Calu3 (cell line): ENCODE results near the gene UBXN6. TPM values are rescaled to one million over a fixed set of nuclear protein-coding genes. Genes with fewer than 3 reads are reported as not detected.

Source experiments
- BruUV-seq: library from RNA; stranded (reverse); fragments of 400-500 nt; replicated peaks from 2 replicates; lab custom pipeline; 2021; lab: Mats Ljungman, UMichigan
- CTCF ChIA-PET: fragments of 300-600 bp; sonication (Branson Sonifier 250); formaldehyde crosslinking; loops from one replicate; lab custom pipeline; 2022; ENCODE audit warnings: antibody characterized with exemption; lab: Charles Lee
- DNase-seq: peaks from one replicate; pipeline ENCODE4 v3.0.0; 2022
- H3K27ac Mint-ChIP-seq: one replicate; pipeline ENCODE4 v1.8.0; 2022; ENCODE audit warnings: mixed read lengths; ENCODE audit not compliant: unreplicated experiment
- H3K27me3 Mint-ChIP-seq: one replicate; pipeline ENCODE4 v1.8.0; 2022; ENCODE audit warnings: mixed read lengths; ENCODE audit not compliant: unreplicated experiment
- H3K36me3 Mint-ChIP-seq: one replicate; pipeline ENCODE4 v1.8.0; 2022; ENCODE audit warnings: mild to moderate bottlenecking, moderate library complexity, mixed read lengths; ENCODE audit not compliant: insufficient read depth, unreplicated experiment
- H3K4me1 Mint-ChIP-seq: one replicate; pipeline ENCODE4 v1.8.0; 2022; ENCODE audit warnings: mild to moderate bottlenecking, low read depth, mixed read lengths; ENCODE audit not compliant: unreplicated experiment
- H3K4me3 Mint-ChIP-seq: one replicate; pipeline ENCODE4 v1.8.0; 2022; ENCODE audit warnings: mild to moderate bottlenecking, low read depth, moderate library complexity, mixed read lengths; ENCODE audit not compliant: unreplicated experiment
- H3K9me3 Mint-ChIP-seq: one replicate; pipeline ENCODE4 v1.8.0; 2022; ENCODE audit warnings: low read depth, mixed read lengths; ENCODE audit not compliant: unreplicated experiment
- intact Hi-C: fragments of 100-400 bp; cut with micrococcal nuclease; formaldehyde crosslinking; loops from one replicate; pipeline ENCODE4 v1.10.0; 2022; ENCODE audit not compliant: unreplicated experiment
- total RNA-seq: library from RNA; stranded (reverse); gene quantifications from 2 replicates; pipeline ENCODE4 v1.2.3, GENCODE V29; 2022
- TF ChIP-seq, protein P1 (sequence below): fragments of 200-600 bp; IDR thresholded peaks from one replicate; pipeline ENCODE4 v1.8.0; 2022; ENCODE audit warnings: antibody characterized with exemption; ENCODE audit not compliant: unreplicated experiment

Gene UBXN6
- total RNA-seq, 1 experiment from 2014 or later = 38.9 TPM

DNA sequence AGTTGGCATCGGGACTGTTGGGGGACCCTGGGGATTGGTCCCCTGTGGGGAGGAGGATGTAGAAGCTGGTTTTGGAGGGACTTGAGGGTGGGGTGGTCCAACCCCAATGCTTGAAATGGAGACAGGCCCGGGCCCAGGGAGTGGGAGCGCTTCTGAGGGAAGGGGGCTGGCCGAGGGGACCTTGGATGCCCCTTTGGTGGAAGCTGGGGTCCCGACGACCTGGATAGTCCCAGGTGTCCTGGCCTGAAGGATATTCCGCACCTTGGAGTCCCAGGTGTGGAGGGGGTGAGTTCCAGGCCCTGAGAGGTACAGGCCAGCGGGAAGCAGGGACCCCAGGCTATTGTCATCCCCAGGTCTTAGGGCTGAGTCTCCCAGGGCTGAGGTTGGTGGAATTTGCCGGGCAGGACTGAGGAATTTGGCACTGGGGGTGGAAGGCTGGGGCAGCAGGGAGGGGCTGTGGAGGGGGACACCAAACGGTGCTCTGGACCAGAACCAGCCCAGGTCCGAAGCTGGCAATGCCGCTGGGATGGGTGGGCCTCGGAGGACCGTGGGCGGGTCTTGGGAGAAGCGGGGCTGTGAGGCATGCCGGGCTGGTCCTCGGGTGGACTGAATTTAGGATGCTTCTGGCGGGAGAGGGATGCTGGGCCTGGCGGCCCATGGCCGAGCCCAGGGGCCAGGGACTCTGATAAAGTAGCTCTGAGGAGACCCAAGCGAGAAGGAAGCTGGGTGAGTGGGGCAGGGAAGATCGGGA, 16.3 kb upstream of the UBXN6 start:
- CTCF ChIA-PET = no interaction called here
- Mint-ChIP-seq H3K36me3 (peaks cover 20% of the 10 kb centered on the region), H3K27me3 (no peaks in the 10 kb centered on the region), H3K4me3 (no peak overlapping the region), H3K4me1 (no peaks in the 10 kb centered on the region), H3K27ac (no peak overlapping the region), H3K9me3 (no peaks in the 10 kb centered on the region)
- intact Hi-C loops = no loop called here
- no peak for DNase-seq
- TF ChIP-seq, protein P1, sequence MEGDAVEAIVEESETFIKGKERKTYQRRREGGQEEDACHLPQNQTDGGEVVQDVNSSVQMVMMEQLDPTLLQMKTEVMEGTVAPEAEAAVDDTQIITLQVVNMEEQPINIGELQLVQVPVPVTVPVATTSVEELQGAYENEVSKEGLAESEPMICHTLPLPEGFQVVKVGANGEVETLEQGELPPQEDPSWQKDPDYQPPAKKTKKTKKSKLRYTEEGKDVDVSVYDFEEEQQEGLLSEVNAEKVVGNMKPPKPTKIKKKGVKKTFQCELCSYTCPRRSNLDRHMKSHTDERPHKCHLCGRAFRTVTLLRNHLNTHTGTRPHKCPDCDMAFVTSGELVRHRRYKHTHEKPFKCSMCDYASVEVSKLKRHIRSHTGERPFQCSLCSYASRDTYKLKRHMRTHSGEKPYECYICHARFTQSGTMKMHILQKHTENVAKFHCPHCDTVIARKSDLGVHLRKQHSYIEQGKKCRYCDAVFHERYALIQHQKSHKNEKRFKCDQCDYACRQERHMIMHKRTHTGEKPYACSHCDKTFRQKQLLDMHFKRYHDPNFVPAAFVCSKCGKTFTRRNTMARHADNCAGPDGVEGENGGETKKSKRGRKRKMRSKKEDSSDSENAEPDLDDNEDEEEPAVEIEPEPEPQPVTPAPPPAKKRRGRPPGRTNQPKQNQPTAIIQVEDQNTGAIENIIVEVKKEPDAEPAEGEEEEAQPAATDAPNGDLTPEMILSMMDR = no peak
- BruUV-seq = no TSS peak

DNA sequence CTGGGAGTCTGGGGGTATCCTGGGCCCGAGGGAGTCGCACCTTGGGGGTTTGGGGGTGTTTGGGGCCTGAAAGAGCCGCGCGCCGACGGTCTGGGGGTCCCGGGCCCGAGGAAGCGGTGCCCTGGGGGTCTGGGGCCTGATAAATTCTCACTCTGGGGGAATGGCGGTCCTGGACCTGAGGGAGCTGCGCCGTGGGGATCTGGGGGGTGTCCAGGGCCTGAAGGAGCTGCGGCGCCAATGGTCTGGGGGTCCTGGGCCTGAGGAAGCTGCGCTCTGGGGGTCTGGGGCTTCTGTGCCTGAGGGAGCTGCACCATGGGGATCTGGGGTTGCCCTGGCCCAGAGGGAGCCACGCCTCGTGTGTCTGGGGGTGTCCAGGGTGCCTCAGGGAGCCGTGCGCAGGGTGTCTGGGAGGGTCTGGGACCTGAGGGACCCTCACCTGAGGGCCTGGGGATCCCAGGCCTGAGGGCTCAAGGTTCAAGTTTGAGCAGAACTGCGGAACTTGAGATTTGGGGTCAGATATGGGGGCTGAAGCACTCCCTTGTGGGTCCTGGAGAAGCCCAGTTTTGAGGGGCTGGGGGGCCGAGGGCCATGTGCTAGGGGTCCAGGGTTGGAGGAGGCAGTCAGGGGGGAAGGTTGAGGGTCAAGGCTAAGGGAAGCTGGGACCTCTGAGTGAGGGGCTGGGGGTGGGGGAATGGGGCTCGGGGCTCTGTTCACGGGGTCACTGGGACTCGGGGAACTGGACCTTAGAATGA, 15.6 kb upstream of the UBXN6 start:
- TF ChIP-seq, protein P1 = no peak
- Mint-ChIP-seq H3K4me3 (no peak overlapping the region), H3K27me3 (no peaks in the 10 kb centered on the region), H3K4me1 (no peaks in the 10 kb centered on the region), H3K9me3 (no peaks in the 10 kb centered on the region), H3K27ac (no peak overlapping the region), H3K36me3 (peaks cover 20% of the 10 kb centered on the region)
- DNase-seq = no peak
- no TSS peak for BruUV-seq
- CTCF ChIA-PET = no interaction called here
- intact Hi-C loops = no loop called here

DNA sequence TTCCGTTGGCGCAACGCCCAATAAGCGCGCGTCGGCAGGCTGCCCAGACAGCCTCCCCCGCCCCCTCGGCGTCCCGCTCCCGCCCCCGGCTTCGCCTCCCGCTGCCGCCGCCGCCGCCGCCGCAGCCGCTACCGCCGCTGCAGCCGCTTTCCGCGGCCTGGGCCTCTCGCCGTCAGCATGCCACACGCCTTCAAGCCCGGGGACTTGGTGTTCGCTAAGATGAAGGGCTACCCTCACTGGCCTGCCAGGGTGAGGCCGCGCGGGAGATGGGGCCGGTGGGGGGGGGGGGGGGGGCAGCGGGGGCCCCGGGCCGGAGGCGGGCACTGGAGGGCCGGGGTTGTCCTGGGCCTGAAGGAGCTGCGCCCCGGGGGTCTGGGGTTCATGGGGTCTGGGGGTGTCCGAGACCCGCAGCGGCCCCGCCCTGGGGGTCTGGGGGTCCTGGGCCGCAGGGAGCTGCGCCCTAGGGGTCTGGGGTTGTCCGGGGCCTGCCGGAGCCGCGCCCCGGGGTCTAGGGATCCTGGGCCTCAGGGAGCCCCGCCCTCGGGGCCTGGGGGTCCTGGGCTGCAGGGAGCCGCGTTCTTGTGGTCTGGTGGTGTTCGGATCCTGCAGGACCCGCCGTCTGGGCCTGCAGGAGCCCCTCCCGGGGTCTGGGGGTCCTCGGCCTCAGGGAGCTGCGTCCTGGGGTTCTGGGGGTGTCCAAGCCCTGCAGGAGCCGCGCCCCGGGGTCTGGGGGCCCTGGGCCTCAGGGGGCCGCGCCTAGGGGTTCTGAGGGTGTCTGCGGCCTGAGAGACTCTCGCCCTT, 14.8 kb upstream of the UBXN6 start, which contains the start of gene HDGFL2:
HDGFL2 (plus strand) TSS at position 124 of the 801 bp plus-strand sequence; CDS start at position 178, 54 bp downstream.
- intact Hi-C loops = no loop called here
- no TSS peak for BruUV-seq
- TF ChIP-seq, protein P1 = no peak
- Mint-ChIP-seq H3K27me3 (no peaks in the 10 kb centered on the region), H3K4me3 (no peak within 1 kb of the TSS), H3K36me3 (peaks cover 20% of the 10 kb centered on the region), H3K4me1 (no peaks in the 10 kb centered on the region), H3K27ac (no peak within 1 kb of the TSS), H3K9me3 (no peaks in the 10 kb centered on the region)
- no peak for DNase-seq
- CTCF ChIA-PET = interaction anchor here (0.7 to 1.9 kb wide), 3 partner anchors 53 to 163 kb away, joined by 4 to 6 read pairs (median 5); partner anchors contain the start of gene PLIN5
